Measurements from ENCODE around the gene SERINC3.
"Not testable (repeated sequence)": the region's sequence is repeated elsewhere in the genome, so short reads cannot be mapped to it uniquely, and the experiment has no call there.

The SERINC3 gene
- long read RNA-seq, donor 1, full-length matches to known transcripts, result 19 of 29 reads
- long read RNA-seq, donor 1, partial matches to known transcripts, result 10 of 29 reads
- long read RNA-seq, donor 1, other reads (novel, unspliced or antisense), result 0 of 29 reads
- long read RNA-seq, donor 2, full-length matches to known transcripts, result 19 of 19 reads
- long read RNA-seq, donor 2, partial matches to known transcripts, result 0 of 19 reads
- long read RNA-seq, donor 2, other reads (novel, unspliced or antisense), result 0 of 19 reads
- long read RNA-seq, donor 3, full-length matches to known transcripts, result 13 of 13 reads
- long read RNA-seq, donor 3, partial matches to known transcripts, result 0 of 13 reads
- long read RNA-seq, donor 3, other reads (novel, unspliced or antisense), result 0 of 13 reads
- long read RNA-seq, donor 4, full-length matches to known transcripts, result 14 of 14 reads
- long read RNA-seq, donor 4, partial matches to known transcripts, result 0 of 14 reads
- long read RNA-seq, donor 4, other reads (novel, unspliced or antisense), result 0 of 14 reads
- long read RNA-seq, donor 5, full-length matches to known transcripts, result 29 of 35 reads
- long read RNA-seq, donor 5, partial matches to known transcripts, result 6 of 35 reads
- long read RNA-seq, donor 5, other reads (novel, unspliced or antisense), result 0 of 35 reads
- long read RNA-seq, donor 6, full-length matches to known transcripts, result 16 of 26 reads
- long read RNA-seq, donor 6, partial matches to known transcripts, result 10 of 26 reads
- long read RNA-seq, donor 6, other reads (novel, unspliced or antisense), result 0 of 26 reads
- long read RNA-seq, donor 7, full-length matches to known transcripts, result 19 of 24 reads
- long read RNA-seq, donor 7, partial matches to known transcripts, result 5 of 24 reads
- long read RNA-seq, donor 7, other reads (novel, unspliced or antisense), result 0 of 24 reads
- long read RNA-seq, donor 8, full-length matches to known transcripts, result 18 of 18 reads
- long read RNA-seq, donor 8, partial matches to known transcripts, result 0 of 18 reads
- long read RNA-seq, donor 8, other reads (novel, unspliced or antisense), result 0 of 18 reads

DNA sequence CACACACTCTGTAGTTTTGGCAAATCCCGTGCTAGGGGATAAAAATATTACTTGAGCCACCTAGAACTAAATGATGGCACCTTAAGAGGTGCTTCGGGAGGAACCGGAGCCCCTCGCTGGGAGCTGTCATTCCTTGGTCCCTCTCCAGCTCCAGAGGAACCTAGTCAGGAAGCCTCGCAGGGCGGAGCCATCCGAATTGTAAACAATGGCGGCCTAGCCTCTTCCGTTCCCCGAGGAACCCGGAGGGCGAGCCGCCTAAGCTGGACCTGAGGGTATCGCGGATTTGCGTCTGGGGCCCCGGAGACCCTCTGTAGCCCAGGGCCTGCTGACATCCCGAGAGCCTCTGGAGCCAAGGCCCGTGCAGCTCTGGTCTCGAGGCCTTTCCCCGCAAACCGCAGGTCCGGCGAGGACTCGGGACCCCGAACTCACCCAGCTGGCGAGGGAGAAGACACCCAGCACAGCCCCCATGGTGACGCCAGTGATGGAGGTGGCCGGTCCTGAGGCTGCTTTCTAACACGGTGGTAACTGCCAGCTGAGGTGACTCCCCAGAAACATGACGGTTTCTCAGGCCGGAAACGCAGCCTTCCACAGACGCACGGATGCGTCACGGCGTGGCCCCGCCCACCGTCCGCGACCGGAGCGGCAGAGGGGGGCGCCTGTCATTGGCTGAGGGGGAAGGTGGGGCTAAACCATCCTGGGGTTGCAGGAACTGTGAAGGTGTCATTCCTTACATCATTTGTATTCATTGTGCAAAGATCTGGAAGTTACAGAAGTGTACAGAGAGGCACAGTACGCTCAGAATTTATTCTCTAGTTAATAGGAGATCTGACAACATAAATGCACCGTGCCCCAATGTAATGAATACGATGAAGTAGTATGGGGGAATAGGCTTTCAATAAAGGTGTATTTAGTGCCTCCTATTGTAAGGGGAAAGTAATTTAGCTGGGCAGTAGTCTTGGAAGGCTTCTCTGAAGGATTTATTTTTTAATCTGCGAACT lies at the start of gene SERINC3:
TSS of gene SERINC3 (minus strand) at position 587 of the 998 bp plus-strand sequence. CDS start at position 468, 119 bp downstream.
- peak; percentile 83 for DNase-seq

DNA sequence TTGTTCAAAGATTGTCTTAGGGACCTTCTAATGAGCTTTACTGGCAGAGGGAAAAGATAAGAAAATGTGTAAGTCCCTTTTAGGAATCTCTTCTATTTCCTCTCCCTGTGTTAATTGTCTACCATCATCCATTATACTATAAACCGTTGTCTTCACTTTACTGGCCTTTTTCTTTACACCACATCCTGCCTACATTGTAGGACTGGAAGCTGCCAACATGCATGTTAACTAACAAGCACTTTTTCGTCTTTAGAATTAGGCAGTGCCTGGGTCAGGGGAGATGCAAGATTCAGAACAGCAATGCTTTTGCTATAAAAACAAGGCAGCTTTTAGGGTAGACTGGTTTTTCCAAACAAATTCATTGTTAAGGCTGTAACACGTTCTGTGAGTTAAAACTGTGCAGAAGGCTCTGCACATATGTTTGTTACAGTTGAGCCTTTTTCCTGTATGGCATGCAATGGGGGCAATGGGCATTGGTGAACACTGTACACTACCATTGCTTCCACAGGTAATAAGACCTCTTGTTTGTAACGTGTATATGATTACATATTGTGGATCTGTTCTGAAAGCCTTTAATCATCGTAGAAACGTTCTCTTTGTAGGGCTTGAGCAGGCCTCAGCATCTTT lies 49.6 kb upstream of the SERINC3 start:
- no peak for DNase-seq

DNA sequence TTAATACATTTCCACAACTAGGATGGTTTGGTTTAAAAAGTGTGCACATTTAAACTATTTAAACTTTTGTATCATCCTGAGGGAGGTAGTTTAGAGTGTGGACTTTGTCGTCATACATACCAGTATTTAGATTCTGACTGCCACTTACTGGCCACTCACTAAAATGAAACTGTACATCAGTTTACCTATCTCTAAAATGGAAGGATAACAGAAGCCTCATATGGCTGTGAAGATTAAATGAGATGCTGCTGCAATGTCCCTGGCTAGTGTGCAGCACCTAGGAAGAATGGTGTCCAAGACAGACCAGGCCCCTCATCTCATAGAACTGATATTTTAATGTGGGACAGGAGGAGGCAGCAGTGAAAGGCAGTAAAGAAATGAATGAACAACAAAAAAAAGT lies 48.5 kb upstream of the SERINC3 start:
- DNase-seq, result no peak

DNA sequence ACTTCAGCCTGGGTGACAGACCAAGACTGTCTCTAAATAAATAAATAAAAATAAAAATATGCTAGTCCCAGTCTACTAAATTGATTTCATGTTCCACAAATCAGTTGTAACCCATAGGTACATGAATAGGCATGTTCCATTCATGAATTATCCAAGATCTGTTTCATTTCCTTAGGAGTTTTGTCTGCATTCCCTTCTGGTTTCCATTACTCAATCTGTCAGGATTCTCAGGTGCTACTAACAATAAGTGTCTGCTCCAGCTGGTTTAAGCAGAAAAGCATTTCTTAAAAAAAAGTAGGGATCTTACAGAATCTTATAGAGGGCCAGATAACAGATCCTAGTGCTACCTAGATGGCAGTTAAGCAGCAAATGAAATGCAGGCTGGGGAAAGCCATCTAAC lies 44.9 kb upstream of the SERINC3 start:
- no peak for DNase-seq

DNA sequence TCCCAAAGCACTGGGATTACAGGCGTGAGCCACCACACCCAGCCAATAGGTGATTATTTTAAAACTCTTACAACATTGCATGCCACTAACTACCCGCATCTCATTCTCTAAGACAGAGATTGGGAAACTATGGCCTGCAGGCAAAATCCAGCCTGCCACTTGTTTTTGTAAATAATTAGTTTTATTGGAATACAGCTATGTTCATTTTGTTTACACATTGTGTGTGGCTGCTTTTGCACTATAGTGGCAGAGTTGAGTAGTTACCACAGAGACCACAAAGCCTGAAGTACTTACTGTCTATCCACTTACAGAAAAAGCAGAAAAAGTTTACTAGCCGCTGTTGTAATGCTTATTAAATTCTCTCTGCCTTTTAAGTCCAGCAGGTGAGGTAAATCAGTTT lies 44.1 kb upstream of the SERINC3 start:
- no peak for DNase-seq

DNA sequence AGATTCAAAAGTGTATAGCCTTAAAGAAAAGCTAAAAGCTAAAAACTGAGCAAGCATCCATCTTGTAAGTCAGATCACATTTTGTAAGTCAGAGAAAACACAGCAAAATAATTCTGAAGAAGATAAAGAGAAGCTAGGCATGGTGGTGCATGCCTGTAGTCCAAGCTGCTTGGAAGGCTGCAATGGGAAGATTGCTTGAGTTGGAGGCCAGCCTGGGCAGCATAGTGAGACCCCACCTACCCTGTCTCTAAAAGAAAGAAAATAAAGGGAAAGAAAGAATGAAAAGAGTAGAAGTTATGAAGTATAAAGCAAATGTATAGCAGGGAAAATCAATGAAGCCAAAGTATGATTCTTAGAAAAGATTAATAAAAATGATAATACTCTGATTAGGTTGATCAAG lies 40.0 kb upstream of the SERINC3 start:
- no peak for DNase-seq

DNA sequence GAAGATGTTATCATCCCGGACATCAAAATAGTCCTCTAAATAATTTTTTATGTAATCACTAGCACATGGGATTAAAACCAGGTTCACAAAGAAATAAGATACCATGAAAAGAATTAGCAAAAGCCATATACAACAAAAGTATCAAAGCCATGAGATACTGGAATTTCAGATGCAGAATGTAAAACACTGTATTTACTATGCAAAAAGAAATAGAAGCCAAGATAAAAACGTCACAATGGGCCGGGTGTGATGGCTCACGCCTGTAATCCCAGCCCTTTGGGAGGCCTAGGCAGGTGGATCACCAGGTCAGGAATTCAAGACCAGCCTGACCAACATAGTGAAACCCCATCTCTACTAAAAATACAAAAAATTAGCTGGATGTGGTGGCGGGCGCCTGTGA lies 38.9 kb upstream of the SERINC3 start:
- not testable (repeated sequence) for DNase-seq

DNA sequence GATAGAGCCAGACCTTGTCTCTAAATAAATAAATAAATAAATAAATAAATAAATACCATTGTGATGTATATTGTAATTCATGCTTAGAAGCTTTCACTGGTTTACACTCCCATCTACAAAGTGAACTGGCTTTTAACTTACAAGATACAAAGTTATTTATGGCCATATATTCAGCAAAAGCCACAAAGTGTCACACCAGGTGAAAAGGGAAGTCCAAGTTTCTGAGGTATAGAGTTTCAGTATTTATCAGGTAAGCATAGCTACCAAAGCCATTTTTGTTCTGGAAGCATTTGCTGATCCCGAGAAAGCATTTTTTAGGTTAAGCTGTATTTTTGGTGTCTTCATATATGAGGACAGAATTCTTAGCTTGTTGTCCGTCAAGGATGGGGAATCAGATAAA lies 38.4 kb upstream of the SERINC3 start:
- no peak for DNase-seq

DNA sequence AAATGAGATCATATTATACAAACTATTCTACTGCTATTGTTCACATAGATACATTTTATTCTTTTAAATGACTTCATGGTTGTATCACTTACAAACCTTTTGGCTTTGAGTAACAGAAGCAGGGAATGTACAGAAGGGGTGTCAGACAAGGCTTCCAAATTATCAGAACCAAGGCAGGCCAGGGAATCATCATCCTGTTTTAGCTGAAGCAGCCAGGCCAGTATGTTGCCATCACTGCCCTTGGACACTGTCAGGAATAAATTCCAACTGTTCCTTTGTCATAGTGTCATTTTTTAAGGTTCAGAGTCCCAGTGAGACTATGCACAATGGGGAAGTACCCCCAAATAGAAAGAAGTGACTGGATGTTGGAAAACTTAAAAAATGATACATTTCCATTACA lies 37.4 kb upstream of the SERINC3 start:
- DNase-seq, result no peak

DNA sequence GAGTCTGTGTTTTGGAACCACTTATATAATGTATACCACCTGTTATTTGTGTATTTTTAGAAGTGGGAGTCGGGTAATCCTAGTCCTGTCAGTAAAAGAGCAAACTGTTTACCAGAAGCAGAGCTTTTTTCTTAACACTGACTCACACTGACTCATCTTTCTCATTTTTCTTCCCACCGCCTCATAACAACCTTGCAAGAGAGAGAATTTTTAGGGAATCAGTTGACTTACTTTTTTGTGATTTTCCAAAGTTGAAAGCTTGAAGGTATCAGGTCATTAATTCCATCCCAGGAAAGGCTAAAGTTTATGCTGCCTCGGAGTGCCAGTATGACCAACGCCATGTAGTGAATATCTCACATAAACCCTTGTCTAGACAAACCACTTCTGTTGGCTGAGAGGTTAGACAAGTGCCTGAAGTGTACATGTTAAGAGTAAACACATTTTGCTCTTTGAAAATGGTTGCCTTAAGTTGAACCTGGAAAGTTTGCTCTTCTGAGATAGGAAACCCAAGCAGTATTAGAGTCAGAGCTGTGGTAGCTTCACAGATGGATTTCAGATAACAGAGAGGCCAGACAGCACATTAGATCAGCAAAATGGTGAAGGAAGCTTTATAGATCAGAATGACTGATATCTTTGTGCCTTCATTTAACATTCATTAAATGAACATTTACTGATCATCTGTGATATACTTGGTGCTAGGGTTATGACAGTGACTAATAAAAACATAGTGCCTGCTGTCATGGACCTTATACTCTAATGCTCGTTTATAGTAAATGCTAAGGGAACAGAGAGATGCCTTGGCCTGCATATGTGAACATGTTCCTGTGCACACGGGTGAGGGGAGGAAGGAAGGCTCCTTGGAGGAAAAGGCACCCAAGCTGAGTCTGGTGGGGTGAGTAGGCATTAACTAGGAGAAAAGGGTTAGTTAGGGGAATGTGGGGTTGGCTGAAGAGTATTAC lies 31.4 kb upstream of the SERINC3 start:
- no peak for DNase-seq

DNA sequence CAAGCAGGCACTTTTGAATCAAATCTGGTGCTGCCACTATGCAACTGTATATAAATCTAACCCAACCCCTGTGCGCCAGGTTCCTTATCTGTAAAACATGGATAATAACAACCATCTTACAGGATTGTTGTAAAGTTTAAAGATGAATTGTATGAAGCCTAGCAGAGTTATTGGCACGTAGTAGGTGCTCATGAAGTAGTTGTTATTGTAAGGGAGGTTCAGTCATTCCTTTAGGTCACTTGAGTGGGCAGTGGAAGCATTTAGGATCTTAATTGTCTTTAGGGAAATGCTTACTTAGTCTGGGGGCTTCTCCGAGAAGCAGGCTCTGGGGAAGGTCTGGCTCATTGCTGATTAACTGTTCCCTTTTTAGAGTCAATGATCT lies 30.7 kb upstream of the SERINC3 start:
- DNase-seq, result no peak

DNA sequence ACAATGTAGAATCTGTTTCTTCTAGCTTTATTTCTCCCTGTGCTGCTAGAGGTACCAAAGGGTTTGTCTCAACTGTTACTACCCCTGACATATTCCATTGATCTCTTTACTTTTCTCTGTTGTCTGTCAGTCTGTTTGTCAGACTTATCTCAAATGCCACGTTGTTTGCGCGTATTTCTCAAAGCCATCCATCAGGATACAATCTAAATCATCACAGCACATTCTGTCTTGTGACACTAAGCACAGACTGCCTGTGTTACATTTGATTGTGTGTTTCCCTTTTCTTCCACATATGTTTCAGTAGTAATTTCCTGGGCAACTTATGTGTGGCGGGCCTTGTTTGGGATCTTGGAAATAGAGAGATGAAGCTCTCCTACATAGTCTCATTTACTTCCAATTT lies 30.2 kb upstream of the SERINC3 start:
- DNase-seq, result no peak

DNA sequence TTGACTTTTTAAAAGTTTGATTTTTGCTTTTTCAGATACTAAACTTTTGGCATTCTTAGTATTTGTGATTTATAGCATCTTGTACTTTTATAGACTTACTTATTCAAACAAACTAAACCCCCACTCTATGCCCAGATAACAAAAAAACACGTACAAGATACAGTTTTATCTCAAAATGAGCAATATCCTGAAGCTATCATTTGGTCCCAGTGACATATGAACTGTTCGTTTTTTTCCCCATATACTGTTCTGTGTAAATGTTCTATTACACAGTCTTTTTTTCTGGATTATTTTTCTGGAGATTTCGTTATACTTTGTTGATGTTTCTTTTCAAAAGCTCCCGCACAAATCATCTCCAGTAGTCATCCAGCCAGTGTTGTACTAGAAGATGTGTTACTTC lies 27.3 kb upstream of the SERINC3 start:
- no peak for DNase-seq

DNA sequence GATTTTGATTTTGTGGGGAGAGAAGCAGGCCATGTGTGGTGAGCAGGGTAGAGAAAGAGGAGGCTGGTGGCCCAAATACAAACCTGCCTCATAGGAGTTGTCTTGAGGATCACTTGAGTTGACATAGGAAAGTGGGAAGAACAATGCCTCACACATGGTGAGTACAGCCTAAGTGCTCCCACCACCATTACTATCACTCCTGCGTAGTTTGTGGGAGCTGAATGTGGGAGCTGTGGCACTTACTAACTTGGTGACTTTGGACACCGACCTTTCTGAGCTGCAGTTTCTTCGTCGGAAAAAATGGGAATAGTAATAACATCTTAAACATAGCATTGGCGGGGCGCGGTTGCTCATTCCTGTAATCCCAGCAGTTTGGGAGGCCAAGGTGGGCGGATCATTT lies 25.5 kb upstream of the SERINC3 start:
- DNase-seq, result no peak

DNA sequence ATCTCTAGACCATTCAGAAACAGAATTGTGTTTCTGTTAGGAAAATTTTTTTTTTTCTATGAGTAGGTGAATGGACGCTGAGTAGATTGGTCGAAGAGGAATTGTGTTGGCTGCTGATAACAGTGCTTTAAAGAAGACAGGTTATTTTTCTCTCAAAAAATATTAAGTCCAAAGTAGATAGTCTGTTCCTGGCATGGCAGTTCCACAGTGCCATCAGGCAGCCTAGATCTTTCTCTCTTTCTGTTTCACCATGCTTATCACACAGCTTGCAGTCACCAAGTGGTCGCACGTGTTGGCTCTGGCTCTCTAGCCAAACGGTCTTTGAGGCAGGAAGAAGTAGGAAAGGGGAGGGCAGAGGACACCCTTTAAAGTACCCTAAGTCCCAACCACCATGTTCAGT lies 22.4 kb upstream of the SERINC3 start:
- DNase-seq, result no peak

DNA sequence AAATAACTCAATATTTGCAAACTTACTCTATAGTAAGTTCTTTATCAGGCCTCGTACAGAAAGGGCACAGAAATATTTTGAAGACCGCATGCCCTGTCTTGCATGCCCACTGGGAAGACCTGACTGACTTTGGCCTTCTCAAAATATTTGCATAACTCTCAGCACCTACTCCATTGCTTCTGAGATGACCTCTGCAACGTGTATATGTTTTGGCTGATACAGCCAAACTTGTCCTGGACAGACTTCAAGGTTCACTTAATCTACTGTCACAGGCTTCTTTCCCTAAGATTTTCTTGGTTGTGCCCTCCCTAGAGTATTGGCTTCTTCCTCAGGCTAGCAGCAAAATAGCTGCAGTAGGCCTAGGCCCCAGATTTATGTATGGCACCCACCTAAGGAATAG lies 21.5 kb upstream of the SERINC3 start:
- DNase-seq, result no peak

DNA sequence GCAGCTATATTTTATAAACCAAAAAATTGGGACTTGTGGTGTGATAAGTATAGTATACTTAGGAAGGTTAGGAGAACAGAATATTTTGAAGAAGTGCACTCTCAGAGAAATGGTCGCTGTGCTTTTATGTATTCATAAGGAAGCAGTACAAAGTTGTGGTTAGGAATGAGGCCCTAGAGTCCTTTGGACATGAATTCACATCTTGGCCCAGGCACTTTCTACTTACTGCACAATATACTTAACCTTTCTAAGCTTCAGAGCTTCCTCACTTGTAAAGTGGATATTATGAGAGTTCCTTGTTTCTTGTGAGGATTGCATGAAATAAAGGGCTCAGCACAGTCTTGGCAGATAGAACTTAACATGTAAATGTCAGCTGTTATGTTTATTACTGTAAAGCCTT lies 21.0 kb upstream of the SERINC3 start:
- no peak for DNase-seq

DNA sequence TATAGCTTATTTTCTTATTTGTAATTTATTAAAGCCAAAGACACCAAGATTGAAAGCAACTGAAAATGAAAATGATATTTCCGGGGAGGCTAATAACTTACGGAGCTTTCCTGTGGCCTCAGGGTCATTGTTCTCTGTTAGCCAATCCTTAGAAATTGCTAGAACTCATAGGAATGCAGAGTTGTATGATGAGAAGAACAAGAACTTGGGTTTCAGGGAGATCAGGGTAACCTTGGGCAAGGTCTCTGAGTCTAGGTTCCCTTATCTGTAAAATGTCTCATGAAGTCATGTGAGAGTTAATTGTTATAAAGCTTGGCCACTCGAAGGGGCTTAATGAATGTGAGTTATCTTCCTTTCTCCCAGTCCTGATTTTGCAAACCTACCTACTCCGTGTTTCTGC lies 20.1 kb upstream of the SERINC3 start:
- DNase-seq, result no peak

DNA sequence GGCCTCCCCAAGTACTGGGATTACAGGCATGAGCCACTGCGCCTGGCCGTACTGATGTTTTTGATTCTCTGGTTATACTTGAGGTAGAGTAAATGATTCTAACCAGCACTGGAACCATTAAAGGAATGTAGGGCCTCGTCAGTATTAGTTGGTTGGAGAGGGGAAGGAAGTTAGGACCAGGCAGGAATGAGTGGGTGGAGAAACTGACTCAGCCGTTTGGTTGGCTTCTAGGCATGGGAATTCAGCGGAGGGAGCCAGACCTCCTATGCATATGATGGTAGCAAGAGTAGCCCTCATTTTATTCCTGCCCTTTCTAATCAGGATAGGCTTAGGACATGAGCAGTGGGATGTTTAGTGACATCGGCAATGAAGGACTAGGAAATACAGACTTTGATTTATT lies 19.0 kb upstream of the SERINC3 start:
- no peak for DNase-seq

DNA sequence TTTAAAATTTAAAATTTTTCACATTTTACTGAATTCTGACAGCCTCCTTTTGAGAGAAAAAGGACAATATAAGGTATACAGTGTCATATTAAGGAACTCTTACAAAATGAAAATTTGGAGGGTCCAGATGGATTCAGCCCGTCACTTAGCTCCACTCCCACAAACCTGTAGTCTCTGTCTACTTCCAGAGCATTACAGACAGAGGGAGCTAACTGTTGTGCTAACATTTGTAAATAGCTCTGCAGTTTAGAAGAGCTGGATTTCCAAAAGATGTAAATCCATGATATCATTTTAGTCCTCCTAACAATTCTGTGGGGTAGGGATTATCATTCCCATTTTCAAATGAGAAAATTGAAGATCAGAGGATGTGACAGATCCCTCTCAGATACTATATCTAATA lies 16.1 kb upstream of the SERINC3 start:
- no peak for DNase-seq

All from right kidney (tissue), 9 donors.